GM18526 (cell line): ENCODE measurements around the gene ARRDC4.

Experiments used
- POLR2A ChIP-seq: IDR thresholded peaks from 3 replicates; pipeline ENCODE4 v1.6.1; 2011; ENCODE audit not compliant: insufficient read length; ENCODE audit errors: extremely low read depth

ARRDC4 gene

DNA sequence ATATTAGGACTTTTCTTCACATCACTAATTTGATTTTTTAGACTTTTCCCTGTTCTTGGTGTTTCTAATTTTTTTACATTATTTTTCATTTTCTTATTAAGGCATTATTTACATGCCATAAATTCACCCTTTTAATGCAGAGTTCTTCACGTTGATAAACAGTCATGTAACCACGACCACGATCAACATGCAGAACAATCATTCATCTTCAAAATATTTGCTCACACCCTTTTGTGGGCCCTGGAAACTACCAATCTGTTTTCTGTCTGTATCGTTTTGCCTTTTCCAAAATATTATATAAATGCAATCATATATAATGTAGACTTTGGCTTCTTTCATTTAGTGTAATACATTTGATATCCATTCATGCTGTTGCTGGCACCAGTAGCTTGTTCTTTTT is 48.7 kb downstream of the ARRDC4 start:
- TF ChIP-seq POLR2A = no peak

DNA sequence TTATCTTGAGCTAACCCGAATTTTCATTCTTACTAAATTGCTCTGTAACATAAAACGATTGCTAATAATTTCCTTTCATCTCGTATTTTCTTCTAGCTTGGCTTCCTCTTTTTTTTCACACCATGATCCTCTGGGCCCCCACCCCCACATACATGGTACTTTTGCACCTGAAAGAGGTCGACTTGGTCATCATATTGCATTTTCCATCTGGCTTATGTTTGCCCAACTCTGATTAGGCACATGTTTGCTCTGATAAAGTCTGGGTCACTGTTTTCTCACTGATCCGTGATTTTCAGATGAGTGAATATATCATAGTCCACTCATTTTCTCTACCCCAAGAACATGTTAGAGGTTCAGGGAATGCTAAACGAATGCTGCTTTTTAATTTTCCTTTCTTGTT is 49.5 kb downstream of the ARRDC4 start:
- TF ChIP-seq POLR2A = no peak

DNA sequence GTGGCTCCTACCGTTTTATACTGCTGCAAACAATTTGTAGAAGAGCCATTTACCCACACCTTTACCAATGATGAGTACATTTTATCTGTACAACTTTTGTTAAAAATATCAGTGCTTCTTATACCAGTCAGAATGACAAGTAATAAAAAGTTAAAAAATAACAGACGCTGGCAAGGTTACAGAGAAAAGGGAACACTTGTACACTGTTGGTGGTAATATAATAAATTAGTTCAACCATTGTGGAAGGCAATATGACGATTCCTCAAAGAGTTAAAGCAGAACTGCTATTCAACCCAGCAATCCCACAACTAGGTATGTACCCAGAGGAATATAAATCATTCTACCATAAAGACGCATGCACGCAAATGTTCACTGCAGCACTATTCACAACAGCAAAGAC is 51.9 kb downstream of the ARRDC4 start:
- TF ChIP-seq POLR2A = no peak

DNA sequence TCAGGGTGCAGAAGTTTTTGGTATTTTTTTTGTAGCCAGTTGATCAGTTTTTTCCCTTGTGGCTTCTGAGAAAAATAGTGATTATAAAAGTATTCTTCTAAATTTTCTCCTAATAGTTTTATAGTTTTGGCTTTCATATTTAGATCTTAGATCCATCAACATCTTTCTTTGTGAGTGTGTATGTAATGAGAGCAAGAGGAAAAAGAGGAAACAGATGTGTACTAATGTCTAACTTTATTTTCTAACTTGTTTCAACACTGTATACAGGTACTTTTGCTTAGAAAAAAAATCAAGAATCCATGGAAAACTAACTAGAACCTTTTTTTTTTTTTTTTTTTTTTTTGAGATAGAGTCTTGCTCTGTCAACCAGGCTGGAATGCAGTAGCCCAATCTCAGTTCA is 53.1 kb downstream of the ARRDC4 start:
- no peak for TF ChIP-seq POLR2A

DNA sequence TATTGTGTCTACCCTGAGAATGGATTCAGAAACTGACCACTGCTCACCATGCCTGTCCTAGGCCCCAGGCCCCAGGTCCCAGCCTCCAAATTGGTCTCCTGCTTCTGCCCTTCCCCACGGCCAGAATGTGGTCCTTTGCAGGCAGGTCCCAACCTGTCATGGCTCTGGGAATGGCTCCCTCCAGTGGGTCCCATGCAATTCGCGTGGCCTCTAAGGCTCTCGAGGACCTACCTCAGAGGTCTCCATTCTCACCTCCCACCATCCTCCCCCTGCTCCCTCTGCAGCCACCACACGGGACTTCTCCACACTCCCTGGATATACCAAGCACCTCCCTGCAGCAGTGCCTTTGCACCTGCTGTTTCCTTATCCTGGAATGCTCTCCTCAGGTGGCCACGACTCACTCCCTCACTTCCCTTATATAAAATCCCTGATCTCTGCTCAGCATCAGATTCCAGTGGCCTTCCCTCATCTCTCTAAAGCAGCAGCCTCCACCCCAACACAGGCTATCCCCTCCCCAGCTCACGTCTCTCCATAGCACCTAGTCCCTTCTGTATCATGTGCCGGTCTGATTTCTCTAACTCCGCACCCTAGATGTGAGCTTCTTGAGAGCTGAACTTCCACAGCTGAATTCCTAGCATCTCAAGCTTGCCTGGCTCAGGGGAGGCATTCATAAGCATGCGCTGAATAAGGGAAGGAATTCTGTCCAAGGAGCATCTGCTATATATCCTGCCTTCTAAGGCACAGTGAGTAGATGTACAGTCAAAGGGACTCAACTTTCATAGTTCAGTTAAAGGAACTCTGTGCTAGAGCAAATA is 56.9 kb downstream of the ARRDC4 start:
- no peak for TF ChIP-seq POLR2A

DNA sequence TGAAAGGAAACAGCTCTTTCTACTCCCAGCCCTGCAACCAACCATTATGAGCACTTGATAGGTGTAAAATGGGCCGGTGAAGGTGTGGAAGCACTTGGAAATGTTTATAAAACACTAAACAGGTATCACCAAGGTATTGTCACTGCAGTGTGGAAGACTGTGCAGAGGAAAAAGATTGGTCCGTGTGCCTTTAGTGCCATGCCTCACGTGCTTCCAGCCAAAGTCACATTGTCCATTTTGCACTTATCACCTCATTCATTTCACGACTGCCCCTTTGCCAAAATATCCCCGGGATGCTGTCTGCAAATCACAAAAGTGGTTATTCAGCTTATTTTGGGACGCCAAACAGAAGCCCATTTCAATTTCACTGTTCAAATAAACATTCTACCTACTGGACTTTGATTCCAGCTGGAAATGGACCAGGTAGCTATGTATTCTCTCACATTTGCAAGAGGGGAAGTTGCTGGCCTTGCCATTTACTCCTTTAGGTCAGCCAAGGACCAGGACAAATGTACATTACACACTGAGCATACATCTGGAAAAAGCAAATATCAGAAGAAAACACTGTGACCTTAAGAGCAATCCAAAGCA is 58.4 kb downstream of the ARRDC4 start:
- no peak for TF ChIP-seq POLR2A
